GM12878 (cell line): ENCODE measurements around the gene SLC9A3. TPM values are rescaled to one million over a fixed set of nuclear protein-coding genes. Genes with fewer than 3 reads are reported as not detected.
"Not testable (repeated sequence)": the region's sequence is repeated elsewhere in the genome, so short reads cannot be mapped to it uniquely, and the experiment has no call there.

ENCODE experiments used
- ATAC-seq: fragments of 200-7000 bp; cut with Tn5 transposase; 3 replicates; pipeline ENCODE4 v1.9.1; 2020; ENCODE audit warnings: mild to moderate bottlenecking, moderate library complexity
- BruUV-seq: library from RNA; stranded (reverse); fragments of 400-500 nt; replicated peaks from 2 replicates; lab custom pipeline; 2021; lab: Mats Ljungman, UMichigan
- CTCF ChIA-PET: fragments of 300-600 bp; sonication (Branson Sonifier 250); formaldehyde crosslinking; extraction: SDS; loops from one replicate; lab custom pipeline; 2021; ENCODE audit warnings: inconsistent platforms; lab: Yijun Ruan, JAX
- POLR2A ChIA-PET: fragments of 350-600 bp; formaldehyde crosslinking; extraction: SDS; loops from one replicate; lab custom pipeline; 2021; ENCODE audit warnings: inconsistent platforms; lab: Charles Lee
- RAD21 ChIA-PET: fragments of 300-600 bp; sonication (Branson Sonifier 250); formaldehyde crosslinking; loops from one replicate; lab custom pipeline; 2023; ENCODE audit warnings: antibody characterized with exemption; ENCODE audit not compliant: unreplicated experiment; lab: Charles Lee
- SMC1A ChIA-PET: fragments of 300-600 bp; sonication (Branson Sonifier 250); formaldehyde crosslinking; loops from one replicate; lab custom pipeline; 2023; ENCODE audit not compliant: unreplicated experiment, uncharacterized antibody; lab: Charles Lee
- DNase-seq: peaks from one replicate; pipeline ENCODE4 v3.0.0-alpha.2; 2011; ENCODE audit warnings: low read depth, low spot score
- FAIRE-seq: peaks from 3 replicates; lab custom pipeline; 2011; peaks lifted over from hg19 to GRCh38; lab: Jason Lieb, UNC
- H2AFZ ChIP-seq: 2 replicates; pipeline ENCODE4 v1.6.0; 2011; ENCODE audit warnings: low read depth, low read length, control low read depth; ENCODE audit not compliant: control insufficient read depth
- H3K27ac ChIP-seq: 2 replicates; pipeline ENCODE4 v1.5.1; 2011; ENCODE audit warnings: control low read depth; ENCODE audit not compliant: control insufficient read depth, insufficient read depth
- H3K27me3 ChIP-seq, 2 experiments: replicated peaks in 1 of 2; 2 replicates each; pipeline versions ENCODE4 v1.6.0 to v1.6.1; 2011; ENCODE audit warnings: low read length in 1 of 2; ENCODE audit not compliant: control insufficient read depth in 2 of 2, insufficient read depth in 2 of 2
- H3K36me3 ChIP-seq, 2 experiments: 2 replicates each; pipeline ENCODE4 v1.5.1; 2011; ENCODE audit warnings: low read length in 1 of 2; ENCODE audit not compliant: control insufficient read depth in 2 of 2, insufficient read depth in 2 of 2
- H3K4me1 ChIP-seq: 2 replicates; pipeline ENCODE4 v1.6.1; 2011; ENCODE audit warnings: mild to moderate bottlenecking, low read length, moderate library complexity, mixed read lengths; ENCODE audit not compliant: control insufficient read depth, insufficient read depth
- H3K4me2 ChIP-seq: 2 replicates; pipeline ENCODE4 v1.6.0; 2011; ENCODE audit warnings: control low read depth; ENCODE audit not compliant: control insufficient read depth, insufficient read depth
- H3K4me3 ChIP-seq: fragments of 200-600 bp; sonication (generic); 2 replicates; pipeline ENCODE4 v1.5.1; 2016
- H3K79me2 ChIP-seq: 2 replicates; pipeline ENCODE4 v1.6.0; 2011; ENCODE audit warnings: low read length; ENCODE audit not compliant: control insufficient read depth, insufficient read depth
- H3K9ac ChIP-seq: 2 replicates; pipeline ENCODE4 v1.8.0; 2011; ENCODE audit warnings: low read length, control low read depth, mixed read lengths; ENCODE audit not compliant: control insufficient read depth, insufficient read depth
- H3K9me3 ChIP-seq: replicated peaks from 3 replicates; pipeline ENCODE4 v1.5.1; 2011; ENCODE audit warnings: mild to moderate bottlenecking, low read length; ENCODE audit not compliant: control insufficient read depth, insufficient read depth
- H4K20me1 ChIP-seq: 2 replicates; pipeline ENCODE4 v1.6.0; 2011; ENCODE audit not compliant: control insufficient read depth, insufficient read depth
- BHLHE40 ChIP-seq, 2 experiments: fragments of 450-650 bp in 1 of 2; IDR thresholded peaks; 2 replicates each; pipeline ENCODE4 v1.6.1; 2011 to 2017; ENCODE audit warnings: low read depth in 2 of 2, borderline replicate concordance in 1 of 2, improper control_type of control experiment in 1 of 2, low read length in 1 of 2, mild to moderate bottlenecking in 1 of 2
- SIX5 ChIP-seq: IDR thresholded peaks from 2 replicates; pipeline ENCODE4 v1.6.1; 2011; ENCODE audit warnings: mild to moderate bottlenecking, low read depth, low read length, moderate library complexity; ENCODE audit not compliant: severe bottlenecking
- WGBS: methylation state at CpG from one replicate; pipeline ENCODE4 v1.1.6; 2016; ENCODE audit warnings: low lambda C conversion rate; ENCODE audit not compliant: insufficient replicate concordance, insufficient coverage; ENCODE audit errors: missing lambda C conversion rate; 5-methylcytosine and 5-hydroxymethylcytosine counted together
- in situ Hi-C: fragments of 300-500 bp; cut with MboI; formaldehyde crosslinking; loops from 9 replicates; pipeline ENCODE4 v1.14.3; 2018; ENCODE audit warnings: mixed read lengths
- intact Hi-C: fragments of 100-400 bp; cut with micrococcal nuclease; formaldehyde crosslinking; loops from one replicate; pipeline ENCODE4 v1.14.2; 2022; ENCODE audit not compliant: unreplicated experiment
- polyA plus RNA-seq, 11 experiments: library from polyadenylated mRNA; depleted of rRNA in 4 of 11; unstranded in 6 of 11; stranded (reverse) in 5 of 11; fragments of >200 nt; fragmentation: Nextera tagmentation in 4 of 11; fragmentation: Illumina TruSeq in 1 of 11; extraction: Ambion mirVana in 4 of 11; extraction: Trizol in 1 of 11; gene quantifications; 1 replicate in 1 of 11; 2 replicates in 10 of 11; pipeline versions ENCODE4 v1.2.1 to v1.2.3, GENCODE V29; 2011 to 2016; ENCODE audit warnings: inconsistent platforms in 2 of 11, missing spikeins in 2 of 11, low read depth in 1 of 11
- total RNA-seq, 4 experiments: library from RNA; depleted of rRNA in 3 of 4; stranded (reverse); fragments of >200 nt in 3 of 4; fragmentation: Illumina TruSeq in 1 of 4; extraction: Trizol in 1 of 4; gene quantifications; 2 replicates each; pipeline versions ENCODE4 v1.2.1 to v1.2.3, GENCODE V29; 2013 to 2021
- TF ChIP-seq, protein P1 (sequence below): IDR thresholded peaks from 2 replicates; pipeline ENCODE4 v1.6.1; 2011; ENCODE audit warnings: borderline replicate concordance, low read depth, mild to moderate bottlenecking, moderate library complexity, mixed read lengths, low read length; ENCODE audit not compliant: insufficient read depth; ENCODE audit errors: extremely low read length

The SLC9A3 gene
- total and polyA plus RNA-seq, 10 of the 15 experiments (the other 5 are each of a cell fraction or from before 2014, with no cell fraction given), result 0.04 to 5.2 (median 2.3) TPM; not detected in 1

DNA sequence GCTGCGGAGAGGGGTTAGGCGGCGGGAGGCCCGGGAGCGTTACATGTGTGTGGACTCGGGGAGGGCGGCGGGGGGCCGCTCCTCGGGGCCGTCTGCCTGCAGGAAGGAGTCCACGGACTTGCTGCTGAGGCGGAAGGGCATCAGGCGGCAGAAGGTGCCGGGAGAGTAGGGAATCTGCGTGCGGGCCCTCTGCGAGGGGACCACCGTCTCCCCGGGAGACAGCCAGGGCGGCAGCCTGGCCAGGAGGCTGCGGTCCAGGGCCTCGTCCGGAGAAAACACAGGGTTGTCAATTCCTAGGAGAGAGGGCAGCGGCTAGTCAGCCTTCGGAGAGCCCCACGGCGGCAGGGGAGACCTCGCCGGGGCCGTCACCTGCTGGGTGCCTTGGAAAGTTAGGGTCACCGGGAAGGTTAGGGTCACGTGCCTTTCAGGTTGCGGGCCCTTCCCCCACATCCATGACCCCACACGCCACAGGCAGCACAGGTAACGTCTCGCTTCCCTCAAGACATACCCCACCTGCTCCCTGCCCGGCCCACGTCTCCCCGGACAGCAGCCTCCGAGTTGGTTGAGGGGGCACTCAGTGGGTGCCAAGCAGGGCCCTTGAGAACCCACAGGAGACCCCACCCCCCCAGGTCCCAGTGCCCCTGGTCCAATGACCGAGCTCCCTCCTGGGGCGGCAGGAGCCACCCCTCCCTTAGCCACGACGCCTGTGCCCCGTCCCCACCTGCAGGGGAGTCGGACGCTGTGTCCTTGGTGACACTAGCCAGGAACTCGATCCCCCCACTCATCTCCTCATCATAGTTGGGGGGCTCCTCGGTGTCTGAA, 49.2 kb downstream of the SLC9A3 start:
- WGBS, result 31% methylated on average over 37 of the region's 50 CpGs
- TF ChIP-seq SIX5 (no peak), BHLHE40 (IDR thresholded peaks at IDR 0.05; ENCODE audit: borderline replicate concordance in 1 of 2, low read depth in 2 of 2, low read length in 1 of 2) (peak in 1 of 2 experiments; percentile 54; a peak in 1 of 4 replicates)
- TF ChIP-seq, protein P1, sequence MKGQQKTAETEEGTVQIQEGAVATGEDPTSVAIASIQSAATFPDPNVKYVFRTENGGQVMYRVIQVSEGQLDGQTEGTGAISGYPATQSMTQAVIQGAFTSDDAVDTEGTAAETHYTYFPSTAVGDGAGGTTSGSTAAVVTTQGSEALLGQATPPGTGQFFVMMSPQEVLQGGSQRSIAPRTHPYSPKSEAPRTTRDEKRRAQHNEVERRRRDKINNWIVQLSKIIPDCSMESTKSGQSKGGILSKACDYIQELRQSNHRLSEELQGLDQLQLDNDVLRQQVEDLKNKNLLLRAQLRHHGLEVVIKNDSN, result peak; percentile 51
- peaks cover 4% of the 10 kb centered on the region for H3K4me1 ChIP-seq
- ChIA-PET POLR2A (interaction anchor here (0.6 kb wide), 1 partner anchor 131 kb away, joined by 3 read pairs; no protein-coding TSS in a partner anchor), SMC1A (no interaction called here), RAD21 (no interaction called here), CTCF (no interaction called here)
- H3K79me2 ChIP-seq, result peaks cover 21% of the 10 kb centered on the region
- no peaks in the 10 kb centered on the region for H3K9me3 ChIP-seq
- intact Hi-C loops, result loop anchor here (10.0 kb wide), 1 partner anchor 140 kb away; the partner anchor contains the start of gene CEP72
- FAIRE-seq (no peak), ATAC-seq (no peak), DNase-seq (no peak)
- H4K20me1 ChIP-seq, result no peaks in the 10 kb centered on the region
- H3K27ac ChIP-seq, result no peak overlapping the region
- H2AFZ ChIP-seq, result no peak overlapping the region
- peak overlapping the region; percentile 52 for H3K4me2 ChIP-seq
- H3K4me3 ChIP-seq, result no peak overlapping the region; the same call in 1 of the 2 replicates
- H3K36me3 ChIP-seq, result no peaks in the 10 kb centered on the region
- BruUV-seq, result no TSS peak
- H3K9ac ChIP-seq, result peak overlapping the region; percentile 2; the same call in 1 of the 2 replicates
- in situ Hi-C loops, result no loop called here
- H3K27me3 ChIP-seq, result no peaks in the 10 kb centered on the region

DNA sequence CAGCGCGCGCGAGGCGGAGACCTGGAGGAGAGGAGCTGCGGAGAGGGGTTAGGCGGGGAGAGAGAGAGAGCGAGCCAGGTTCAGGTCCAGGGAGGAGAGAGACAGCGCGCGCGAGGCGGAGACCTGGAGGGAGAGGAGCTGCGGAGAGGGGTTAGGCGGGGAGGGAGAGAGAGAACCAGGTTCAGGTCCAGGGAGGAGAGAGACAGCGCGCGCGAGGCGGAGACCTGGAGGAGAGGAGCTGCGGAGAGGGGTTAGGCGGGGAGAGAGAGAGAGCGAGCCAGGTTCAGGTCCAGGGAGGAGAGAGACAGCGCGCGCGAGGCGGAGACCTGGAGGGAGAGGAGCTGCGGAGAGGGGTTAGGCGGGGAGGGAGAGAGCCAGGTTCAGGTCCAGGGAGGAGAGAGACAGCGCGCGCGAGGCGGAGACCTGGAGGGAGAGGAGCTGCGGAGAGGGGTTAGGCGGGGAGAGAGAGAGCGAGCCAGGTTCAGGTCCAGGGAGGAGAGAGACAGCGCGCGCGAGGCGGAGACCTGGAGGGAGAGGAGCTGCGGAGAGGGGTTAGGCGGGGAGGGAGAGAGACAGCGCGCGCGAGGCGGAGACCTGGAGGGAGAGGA, 49.9 kb downstream of the SLC9A3 start:
- BruUV-seq, H3K27ac ChIP-seq, FAIRE-seq, H3K36me3 ChIP-seq, H3K9me3 ChIP-seq, in situ Hi-C loops, DNase-seq, H2AFZ ChIP-seq, H3K27me3 ChIP-seq, H4K20me1 ChIP-seq, H3K4me1 ChIP-seq, ATAC-seq: not testable (repeated sequence)
- SMC1A ChIA-PET, result interaction anchor here (0.6 to 1.4 kb wide), 4 partner anchors 28 to 199 kb away, joined by 3 to 6 read pairs (median 4); no protein-coding TSS in a partner anchor
- H3K9ac ChIP-seq, result peak overlapping the region; percentile 2; the same call in 1 of the 2 replicates
- POLR2A ChIA-PET, result interaction anchor here (0.6 to 2.9 kb wide), 3 partner anchors 14 to 29 kb away, joined by 3 to 17 read pairs (median 9); no protein-coding TSS in a partner anchor
- RAD21 ChIA-PET, result interaction anchor here (1.3 to 2.7 kb wide), 4 partner anchors 14 to 169 kb away, joined by 3 to 18 read pairs (median 7); no protein-coding TSS in a partner anchor
- H3K4me3 ChIP-seq, result peak overlapping the region; percentile 90; the same call in 1 of the 2 replicates
- peak overlapping the region; percentile 52; the same call in 1 of the 2 replicates for H3K4me2 ChIP-seq
- CTCF ChIA-PET, result interaction anchor here (1.0 to 5.4 kb wide), 2 partner anchors 11 to 28 kb away, joined by 4 to 46 read pairs; no protein-coding TSS in a partner anchor
- H3K79me2 ChIP-seq, result peaks cover 21% of the 10 kb centered on the region
- 0% methylated on average over 5 of the region's 50 CpGs for WGBS
- intact Hi-C loops, result loop anchor here (10.0 kb wide), 1 partner anchor 140 kb away; the partner anchor contains the start of gene CEP72
